K562 (cell line): ENCODE measurements around the gene AFF1.

Source experiments
- EP300 ChIP-seq: IDR thresholded peaks from 2 replicates; pipeline ENCODE4 v1.6.1; 2012; ENCODE audit warnings: low read length, improper control_type of control experiment
- MTF1 ChIP-seq: fragments of 250-450 bp; sonication (Bioruptor Pico); IDR thresholded peaks from 2 replicates; pipeline ENCODE4 v1.9.0; 2021; ENCODE audit warnings: moderate library complexity, mild to moderate bottlenecking, inconsistent platforms, borderline replicate concordance
- SIN3B ChIP-seq: fragments of 450-650 bp; IDR thresholded peaks from 2 replicates; pipeline ENCODE4 v1.6.1; 2017; ENCODE audit warnings: low read depth, mild to moderate bottlenecking, moderate library complexity
- ZBTB8A ChIP-seq: fragments of 450-650 bp; IDR thresholded peaks from 2 replicates; pipeline ENCODE4 v1.6.1; 2018; ENCODE audit warnings: mild to moderate bottlenecking, moderate library complexity; ENCODE audit not compliant: partially characterized antibody

DNA sequence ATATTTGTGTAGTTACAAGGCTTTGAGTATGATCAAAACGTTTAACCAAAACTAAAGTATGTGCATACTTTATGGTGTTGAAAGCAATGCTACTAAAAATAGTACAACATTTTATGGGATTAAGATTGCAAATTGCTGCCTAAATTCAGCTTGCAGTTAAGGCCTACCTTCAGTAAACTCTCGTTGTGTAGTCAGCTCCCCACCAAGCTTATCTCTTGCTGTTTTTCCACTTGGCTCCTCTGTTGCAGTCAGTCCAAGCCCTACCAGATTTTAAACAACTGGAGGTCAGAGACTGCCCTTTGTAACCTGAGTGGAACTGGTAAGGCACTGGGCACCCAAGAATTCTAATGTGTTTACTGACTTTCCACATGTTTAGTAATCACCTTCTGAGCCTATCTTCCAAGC lies 25.7 kb downstream of the AFF1 start:
- no peak for TF ChIP-seq EP300
- TF ChIP-seq SIN3B: no peak
- TF ChIP-seq MTF1 (CRISPR knock-in tag): no peak
- TF ChIP-seq ZBTB8A: no peak
